IgD-negative memory B cell (primary cell): ENCODE data around the gene TRIM68. TPM values are rescaled to one million over a fixed set of nuclear protein-coding genes. Genes with fewer than 3 reads are reported as not detected.

Experiments
- H3K27ac Mint-ChIP-seq, 3 donors: one replicate each; pipeline ENCODE4 v1.8.0; 2020 to 2022; ENCODE audit warnings: mild to moderate bottlenecking in 3 of 3, mixed read lengths in 3 of 3, moderate library complexity in 1 of 3
- H3K27me3 Mint-ChIP-seq: one replicate; pipeline ENCODE4 v1.8.0; 2021; ENCODE audit warnings: mixed read lengths
- H3K36me3 Mint-ChIP-seq: one replicate; pipeline ENCODE4 v1.8.0; 2020; ENCODE audit warnings: mild to moderate bottlenecking, mixed read lengths
- H3K4me1 Mint-ChIP-seq, 3 donors: one replicate each; pipeline ENCODE4 v1.8.0; 2020 to 2022; ENCODE audit warnings: mixed read lengths in 3 of 3, mild to moderate bottlenecking in 1 of 3
- H3K4me3 Mint-ChIP-seq, 4 donors: one replicate each; pipeline ENCODE4 v1.8.0; 2020 to 2022; ENCODE audit warnings: mild to moderate bottlenecking in 4 of 4, mixed read lengths in 4 of 4, moderate library complexity in 3 of 4
- H3K9me3 Mint-ChIP-seq, 3 donors: one replicate each; pipeline ENCODE4 v1.8.0; 2020 to 2021; ENCODE audit warnings: mixed read lengths in 3 of 3, mild to moderate bottlenecking in 1 of 3
- polyA plus RNA-seq: library from polyadenylated mRNA; unstranded; fragments of 300-500 nt; fragmentation: Illumina TruSeq; gene quantifications from one replicate; pipeline ENCODE4 v1.2.3, GENCODE V29; 2021

TRIM68 gene, protein sequence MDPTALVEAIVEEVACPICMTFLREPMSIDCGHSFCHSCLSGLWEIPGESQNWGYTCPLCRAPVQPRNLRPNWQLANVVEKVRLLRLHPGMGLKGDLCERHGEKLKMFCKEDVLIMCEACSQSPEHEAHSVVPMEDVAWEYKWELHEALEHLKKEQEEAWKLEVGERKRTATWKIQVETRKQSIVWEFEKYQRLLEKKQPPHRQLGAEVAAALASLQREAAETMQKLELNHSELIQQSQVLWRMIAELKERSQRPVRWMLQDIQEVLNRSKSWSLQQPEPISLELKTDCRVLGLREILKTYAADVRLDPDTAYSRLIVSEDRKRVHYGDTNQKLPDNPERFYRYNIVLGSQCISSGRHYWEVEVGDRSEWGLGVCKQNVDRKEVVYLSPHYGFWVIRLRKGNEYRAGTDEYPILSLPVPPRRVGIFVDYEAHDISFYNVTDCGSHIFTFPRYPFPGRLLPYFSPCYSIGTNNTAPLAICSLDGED
- 13.1 TPM for polyA plus RNA-seq

GRCh38 chr11:4607781-4608666 lies at the start of gene TRIM68:
TSS of gene TRIM68 (minus strand) at chr11:4608231. CDS start at chr11:4605504, 2,727 bp downstream.
- Mint-ChIP-seq H3K27ac (peak within 1 kb of the TSS; percentile 72 to 98 (median 98)), H3K36me3 (peaks cover 1% of the 10 kb centered on the region), H3K9me3 (no peaks in the 10 kb centered on the region), H3K27me3 (no peaks in the 10 kb centered on the region), H3K4me3 (peak within 1 kb of the TSS; percentile 95 to 99 (median 97)), H3K4me1 (peaks cover 33 to 44% (median 39%) of the 10 kb centered on the region in 3 donors)

DNA sequence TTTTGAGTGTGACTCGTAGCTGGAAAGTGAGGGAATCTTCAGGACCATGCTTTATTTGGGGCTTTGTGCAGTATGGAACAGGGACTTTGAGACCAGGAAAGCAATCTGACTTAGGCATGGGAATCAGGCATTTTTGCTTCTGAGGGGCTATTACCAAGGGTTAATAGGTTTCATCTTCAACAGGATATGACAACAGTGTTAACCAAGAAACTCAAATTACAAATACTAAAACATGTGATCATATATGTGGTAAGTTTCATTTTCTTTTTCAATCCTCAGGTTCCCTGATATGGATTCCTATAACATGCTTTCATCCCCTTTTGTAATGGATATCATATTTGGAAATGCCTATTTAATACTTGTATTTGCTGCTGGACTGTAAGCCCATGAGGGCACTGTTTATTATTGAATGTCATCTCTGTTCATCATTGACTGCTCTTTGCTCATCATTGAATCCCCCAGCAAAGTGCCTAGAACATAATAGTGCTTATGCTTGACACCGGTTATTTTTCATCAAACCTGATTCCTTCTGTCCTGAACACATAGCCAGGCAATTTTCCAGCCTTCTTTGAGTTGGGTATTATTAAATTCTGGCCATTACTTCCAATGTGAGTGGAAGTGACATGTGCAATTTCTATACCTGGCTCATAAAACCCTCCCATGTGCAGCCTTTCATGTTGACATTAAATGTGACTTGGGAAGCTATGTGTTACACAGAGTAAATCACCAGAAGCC lies 46.8 kb upstream of the TRIM68 start:
- Mint-ChIP-seq H3K9me3 (no peaks in the 10 kb centered on the region), H3K4me1 (no peaks in the 10 kb centered on the region), H3K36me3 (no peaks in the 10 kb centered on the region), H3K27ac (no peak overlapping the region), H3K4me3 (no peak overlapping the region), H3K27me3 (peaks cover 7% of the 10 kb centered on the region)

GRCh38 chr11:4647766-4648165 lies 39.7 kb upstream of the TRIM68 start:
- no peaks in the 10 kb centered on the region for H3K4me1 Mint-ChIP-seq
- no peaks in the 10 kb centered on the region for H3K36me3 Mint-ChIP-seq
- H3K9me3 Mint-ChIP-seq, result peaks cover 0 to 2% (median 0%) of the 10 kb centered on the region in 3 donors
- peaks cover 2% of the 10 kb centered on the region for H3K27me3 Mint-ChIP-seq
- H3K27ac Mint-ChIP-seq, result no peak overlapping the region
- H3K4me3 Mint-ChIP-seq, result no peak overlapping the region

GRCh38 chr11:4645974-4646373 lies 37.9 kb upstream of the TRIM68 start:
- no peaks in the 10 kb centered on the region for H3K4me1 Mint-ChIP-seq
- peaks cover 2% of the 10 kb centered on the region for H3K27me3 Mint-ChIP-seq
- peaks cover 0 to 2% (median 0%) of the 10 kb centered on the region in 3 donors for H3K9me3 Mint-ChIP-seq
- H3K27ac Mint-ChIP-seq, result no peak overlapping the region
- no peak overlapping the region for H3K4me3 Mint-ChIP-seq
- peaks cover 1% of the 10 kb centered on the region for H3K36me3 Mint-ChIP-seq

DNA sequence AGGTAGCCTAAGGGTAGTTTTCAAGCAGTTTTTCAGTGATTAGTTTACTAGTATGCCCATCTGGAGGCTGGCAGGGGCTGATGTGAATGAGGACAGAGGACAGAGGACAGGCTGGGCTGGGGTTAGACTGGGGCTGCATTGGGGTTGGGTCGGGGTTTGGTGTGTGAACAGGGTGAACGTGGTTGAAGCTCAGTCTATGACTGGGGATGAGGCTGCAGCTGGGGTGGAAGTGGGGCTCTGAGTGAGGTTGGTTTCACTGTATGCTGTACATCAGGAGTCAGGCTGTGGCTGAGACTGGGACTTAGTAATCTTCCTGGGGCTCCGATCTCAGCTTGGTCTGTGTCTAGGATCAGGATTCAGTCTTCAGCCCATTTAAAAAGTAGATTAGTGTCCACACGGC lies 36.2 kb upstream of the TRIM68 start:
- H3K36me3 Mint-ChIP-seq, result peaks cover 1% of the 10 kb centered on the region
- no peak overlapping the region for H3K27ac Mint-ChIP-seq
- H3K27me3 Mint-ChIP-seq, result peaks cover 2% of the 10 kb centered on the region
- H3K4me3 Mint-ChIP-seq, result no peak overlapping the region
- H3K4me1 Mint-ChIP-seq, result no peaks in the 10 kb centered on the region
- peaks cover 0 to 4% (median 0%) of the 10 kb centered on the region in 3 donors for H3K9me3 Mint-ChIP-seq

DNA sequence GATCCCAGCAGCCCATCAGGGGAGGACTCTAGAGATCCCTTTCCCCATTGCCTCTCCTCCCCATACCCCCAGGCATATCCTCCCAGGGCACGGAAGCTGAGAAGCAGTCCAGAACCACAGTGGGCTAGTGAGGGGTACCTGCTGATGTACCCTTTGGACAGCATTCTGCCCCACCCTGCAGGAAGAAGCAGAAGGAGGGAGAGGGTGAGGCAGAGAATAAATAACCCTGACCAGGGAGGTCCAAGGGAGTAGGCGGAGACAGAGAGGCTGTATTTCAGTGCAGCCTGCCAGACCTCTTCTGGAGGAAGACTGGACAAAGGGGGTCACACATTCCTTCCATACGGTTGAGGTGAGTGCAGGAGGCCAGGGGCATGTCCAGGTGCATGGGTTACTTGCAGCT lies 35.7 kb upstream of the TRIM68 start, which contains the start of gene OR51E1:
Gene OR51E1 (plus strand): TSS at position 301 of the 400 bp plus-strand sequence. CDS start 8,545 bp downstream, outside the sequence.
- Mint-ChIP-seq H3K36me3 (peaks cover 1% of the 10 kb centered on the region), H3K4me3 (no peak within 1 kb of the TSS), H3K27ac (no peak within 1 kb of the TSS), H3K27me3 (peaks cover 2% of the 10 kb centered on the region), H3K4me1 (no peaks in the 10 kb centered on the region), H3K9me3 (peaks cover 0 to 2% (median 0%) of the 10 kb centered on the region in 3 donors)

DNA sequence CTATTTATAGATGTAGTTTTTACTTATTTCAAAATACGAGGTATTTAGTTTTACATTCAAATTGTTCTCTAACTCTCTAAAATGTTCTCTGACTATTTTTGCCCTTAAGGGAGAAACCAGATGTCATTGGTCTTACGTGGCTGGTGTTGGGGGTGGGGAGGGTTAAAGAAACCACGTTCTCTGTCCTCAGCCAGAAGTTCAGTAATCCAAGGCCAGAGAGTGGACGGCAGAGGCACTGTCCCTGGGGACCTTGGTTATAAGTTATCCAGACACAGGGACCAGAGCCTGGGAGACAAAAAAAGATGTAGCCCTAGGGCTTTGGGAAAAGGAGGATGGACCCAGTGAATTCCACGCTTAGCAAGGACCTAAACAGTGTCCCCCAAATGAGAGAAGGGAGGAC lies 35.0 kb upstream of the TRIM68 start:
- H3K9me3 Mint-ChIP-seq, result peaks cover 0 to 2% (median 0%) of the 10 kb centered on the region in 3 donors
- H3K4me3 Mint-ChIP-seq, result no peak overlapping the region
- H3K27me3 Mint-ChIP-seq, result peaks cover 2% of the 10 kb centered on the region
- no peaks in the 10 kb centered on the region for H3K4me1 Mint-ChIP-seq
- H3K36me3 Mint-ChIP-seq, result peaks cover 1% of the 10 kb centered on the region
- no peak overlapping the region for H3K27ac Mint-ChIP-seq

DNA sequence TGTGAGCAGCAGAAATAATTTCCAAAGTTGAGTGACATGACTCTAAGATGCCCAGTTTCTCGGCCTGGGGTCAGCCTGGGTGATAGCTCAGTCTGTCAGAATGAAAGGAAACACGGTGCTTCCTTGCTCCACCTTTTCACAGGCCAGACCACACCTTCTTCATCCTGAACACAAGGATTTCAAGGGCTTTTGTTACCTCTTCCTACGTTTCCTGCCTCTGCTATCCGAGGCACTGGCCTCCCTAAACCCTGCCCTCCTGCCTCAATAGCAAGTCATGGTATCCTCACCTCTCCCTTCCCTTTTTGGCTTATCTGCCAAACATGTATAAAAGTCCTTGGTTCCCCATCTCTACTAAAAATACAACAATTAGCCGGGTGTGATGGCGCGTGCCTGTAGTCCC lies 34.0 kb upstream of the TRIM68 start:
- no peak overlapping the region for H3K27ac Mint-ChIP-seq
- H3K27me3 Mint-ChIP-seq, result peaks cover 2% of the 10 kb centered on the region

DNA sequence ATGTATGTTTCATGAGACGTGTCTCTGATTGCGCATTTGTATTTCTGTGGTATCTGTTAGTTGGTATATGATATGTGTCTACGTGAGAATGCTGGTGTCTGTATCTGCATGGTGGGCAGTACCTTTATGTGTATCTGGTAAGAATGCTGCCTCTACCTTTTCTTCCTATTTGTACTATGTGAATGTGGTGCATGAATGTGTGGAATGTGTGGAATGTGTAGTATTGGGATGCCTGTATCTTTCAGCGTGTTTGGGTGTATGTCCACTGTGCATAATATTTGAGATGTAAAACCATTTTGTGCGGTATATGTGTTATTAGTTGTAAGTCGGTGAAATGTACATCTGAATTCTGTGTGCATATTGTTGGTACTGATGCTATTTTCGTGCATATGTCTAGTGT lies 33.5 kb upstream of the TRIM68 start:
- peaks cover 1% of the 10 kb centered on the region for H3K36me3 Mint-ChIP-seq
- no peak overlapping the region for H3K4me3 Mint-ChIP-seq
- H3K27ac Mint-ChIP-seq, result no peak overlapping the region
- H3K9me3 Mint-ChIP-seq, result peaks cover 0 to 2% (median 0%) of the 10 kb centered on the region in 3 donors
- peaks cover 2% of the 10 kb centered on the region for H3K27me3 Mint-ChIP-seq
- H3K4me1 Mint-ChIP-seq, result no peaks in the 10 kb centered on the region

More for the DNA sequence above, 34.0 kb upstream of the TRIM68 start:
- no peak overlapping the region for H3K4me3 Mint-ChIP-seq
- H3K9me3 Mint-ChIP-seq, result peaks cover 0 to 2% (median 0%) of the 10 kb centered on the region in 3 donors
- H3K36me3 Mint-ChIP-seq, result peaks cover 1% of the 10 kb centered on the region
- no peaks in the 10 kb centered on the region for H3K4me1 Mint-ChIP-seq

DNA sequence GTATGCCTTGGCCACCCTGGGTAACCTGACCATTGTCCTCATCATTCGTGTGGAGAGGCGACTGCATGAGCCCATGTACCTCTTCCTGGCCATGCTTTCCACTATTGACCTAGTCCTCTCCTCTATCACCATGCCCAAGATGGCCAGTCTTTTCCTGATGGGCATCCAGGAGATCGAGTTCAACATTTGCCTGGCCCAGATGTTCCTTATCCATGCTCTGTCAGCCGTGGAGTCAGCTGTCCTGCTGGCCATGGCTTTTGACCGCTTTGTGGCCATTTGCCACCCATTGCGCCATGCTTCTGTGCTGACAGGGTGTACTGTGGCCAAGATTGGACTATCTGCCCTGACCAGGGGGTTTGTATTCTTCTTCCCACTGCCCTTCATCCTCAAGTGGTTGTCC lies 31.9 kb upstream of the TRIM68 start:
- H3K4me1 Mint-ChIP-seq, result no peaks in the 10 kb centered on the region

DNA sequence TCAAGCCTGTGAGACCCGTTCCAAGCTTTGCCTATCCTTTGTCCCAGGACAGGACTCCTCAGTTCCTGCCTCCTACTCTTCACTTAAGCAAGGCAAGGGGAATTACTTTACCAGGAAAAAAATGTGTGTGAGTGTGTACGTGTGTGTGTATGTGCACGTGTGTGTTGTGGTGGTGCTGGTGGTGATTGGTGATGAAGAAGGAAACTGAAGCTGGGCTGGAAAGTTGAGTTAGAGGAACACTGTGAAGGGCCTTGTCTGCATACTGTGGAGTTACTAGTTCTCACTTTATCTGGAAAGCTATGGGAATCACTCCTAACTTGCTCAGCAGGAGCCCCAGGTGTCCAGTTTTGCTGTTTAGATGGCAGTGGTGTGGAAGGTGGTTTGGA lies 29.6 kb upstream of the TRIM68 start:
- Mint-ChIP-seq H3K27me3 (peaks cover 1% of the 10 kb centered on the region), H3K9me3 (peaks cover 0 to 2% (median 0%) of the 10 kb centered on the region in 3 donors), H3K4me3 (no peak overlapping the region), H3K27ac (no peak overlapping the region), H3K4me1 (no peaks in the 10 kb centered on the region), H3K36me3 (peaks cover 1% of the 10 kb centered on the region)

More for the DNA sequence above, 31.9 kb upstream of the TRIM68 start:
- Mint-ChIP-seq H3K27me3 (peaks cover under 1% of the 10 kb centered on the region), H3K36me3 (peaks cover 1% of the 10 kb centered on the region), H3K4me3 (no peak overlapping the region), H3K9me3 (peaks cover 0 to 2% (median 0%) of the 10 kb centered on the region in 3 donors), H3K27ac (no peak overlapping the region)

DNA sequence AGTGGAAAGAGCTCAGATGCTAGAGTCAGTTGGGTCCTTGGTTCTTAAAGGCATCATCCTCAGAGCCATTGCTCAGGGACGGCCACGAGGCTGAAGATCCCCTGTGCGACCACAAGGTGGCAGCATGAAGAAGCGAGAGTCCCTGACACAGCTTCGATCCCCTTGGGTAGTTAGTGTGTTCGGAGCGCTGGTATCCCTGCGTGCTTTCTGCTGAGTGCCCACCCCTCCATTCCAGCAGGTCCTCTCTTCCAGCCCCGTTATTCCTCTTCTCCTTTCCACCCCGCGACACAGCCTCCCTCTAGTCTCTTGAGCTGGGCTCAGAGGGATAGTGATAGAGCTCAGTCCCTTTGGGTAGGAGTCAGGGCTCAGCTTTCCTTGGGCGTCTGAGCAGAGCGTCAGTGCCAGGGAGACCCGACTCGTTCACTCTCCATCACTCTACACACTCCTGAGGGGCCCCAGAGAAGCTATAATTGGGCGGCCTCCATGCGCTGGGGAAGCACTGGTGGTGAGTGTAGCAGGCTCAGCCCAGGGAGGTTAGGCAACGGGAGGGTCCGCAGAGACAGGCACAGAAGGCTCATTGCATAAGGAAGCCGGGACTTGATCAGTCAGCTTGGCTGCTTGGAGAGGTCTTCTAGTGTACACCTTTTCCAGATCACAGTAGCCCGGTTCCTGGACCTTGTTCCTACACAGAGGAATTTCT lies 29.1 kb upstream of the TRIM68 start, which contains the start of gene OR51D1:
Gene OR51D1 (plus strand): TSS at position 516 of the 700 bp plus-strand sequence. CDS start 2,314 bp downstream, outside the sequence.
- peaks cover 1% of the 10 kb centered on the region for H3K27me3 Mint-ChIP-seq
- H3K36me3 Mint-ChIP-seq, result peaks cover 1% of the 10 kb centered on the region
- H3K9me3 Mint-ChIP-seq, result peaks cover 0 to 2% (median 0%) of the 10 kb centered on the region in 3 donors
- H3K27ac Mint-ChIP-seq, result no peak within 1 kb of the TSS
- no peak within 1 kb of the TSS for H3K4me3 Mint-ChIP-seq
- no peaks in the 10 kb centered on the region for H3K4me1 Mint-ChIP-seq

- Mint-ChIP-seq H3K9me3 (peaks cover 0 to 2% (median 0%) of the 10 kb centered on the region in 3 donors), H3K27me3 (peaks cover 7% of the 10 kb centered on the region), H3K27ac (no peak overlapping the region), H3K36me3 (peaks cover under 1% of the 10 kb centered on the region), H3K4me1 (no peaks in the 10 kb centered on the region), H3K4me3 (no peak overlapping the region)
Measured at GRCh38 chr11:4636136-4636535, 28.1 kb upstream of the TRIM68 start.
